SU-DHL-6 (cell line): ENCODE measurements around the gene THAP3.

Experiments
- CTCF ChIP-seq: fragments of 200-600 bp; sonication (generic); IDR thresholded peaks from one replicate; pipeline ENCODE4 v1.5.1; 2017; ENCODE audit warnings: antibody characterized with exemption, mild to moderate bottlenecking, low read length, moderate library complexity; ENCODE audit not compliant: insufficient read depth, poor library complexity, severe bottlenecking
- EZH2phosphoT487 ChIP-seq: fragments of 200-600 bp; sonication (generic), shearing (Covaris generic); conservative IDR thresholded peaks from 2 replicates; pipeline ENCODE4 v1.6.1; 2018; ENCODE audit warnings: mild to moderate bottlenecking, antibody characterized with exemption, low read length, moderate library complexity, mixed read lengths

GRCh38 chr1:6635910-6636760, 11.5 kb downstream of the THAP3 start:
- TF ChIP-seq CTCF (no peak), EZH2phosphoT487 (no peak)
